GM13976 (cell line): ENCODE measurements around the gene WDR59.
"Not testable (repeated sequence)": the region's sequence is repeated elsewhere in the genome, so short reads cannot be mapped to it uniquely, and the experiment has no call there.

Source experiments
- DNase-seq: peaks from one replicate; pipeline ENCODE4 v3.0.0; 2012; ENCODE audit warnings: low spot score
- in situ Hi-C: fragments of 300-500 bp; cut with MboI; formaldehyde crosslinking; loops from one replicate; pipeline ENCODE4 v1.12.0; 2022; ENCODE audit warnings: low sequenced_read_pairs, mixed read lengths, inconsistent platforms; ENCODE audit not compliant: unreplicated experiment
- TF ChIP-seq, protein P1 (sequence below): IDR thresholded peaks from 2 replicates; pipeline ENCODE4 v1.5.1; 2012; ENCODE audit warnings: borderline replicate concordance, mild to moderate bottlenecking; ENCODE audit not compliant: insufficient read depth; ENCODE audit errors: extremely low read depth, missing control alignments, control extremely low read depth

WDR59 gene

DNA sequence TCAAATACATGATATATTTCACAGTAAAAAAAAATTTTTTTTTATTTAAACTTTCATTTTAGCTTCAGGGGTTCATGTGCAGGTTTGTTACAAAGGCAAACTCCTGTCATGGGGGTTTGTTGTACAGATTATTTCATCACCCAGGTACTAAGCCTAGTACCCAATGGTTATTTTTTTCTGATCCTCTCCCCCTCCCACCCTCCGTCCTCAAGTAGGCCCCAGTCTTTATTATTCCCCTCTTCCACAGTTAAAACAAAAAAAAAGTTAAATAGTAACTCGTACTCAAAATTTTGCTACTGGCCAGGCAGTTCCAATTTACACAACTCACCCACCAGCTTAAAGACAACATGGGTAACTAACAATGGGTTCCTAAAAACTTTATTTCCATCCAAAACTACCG is 63.9 kb downstream of the WDR59 start:
- DNase-seq, result no peak
- in situ Hi-C loops, result no loop called here
- TF ChIP-seq, protein P1, sequence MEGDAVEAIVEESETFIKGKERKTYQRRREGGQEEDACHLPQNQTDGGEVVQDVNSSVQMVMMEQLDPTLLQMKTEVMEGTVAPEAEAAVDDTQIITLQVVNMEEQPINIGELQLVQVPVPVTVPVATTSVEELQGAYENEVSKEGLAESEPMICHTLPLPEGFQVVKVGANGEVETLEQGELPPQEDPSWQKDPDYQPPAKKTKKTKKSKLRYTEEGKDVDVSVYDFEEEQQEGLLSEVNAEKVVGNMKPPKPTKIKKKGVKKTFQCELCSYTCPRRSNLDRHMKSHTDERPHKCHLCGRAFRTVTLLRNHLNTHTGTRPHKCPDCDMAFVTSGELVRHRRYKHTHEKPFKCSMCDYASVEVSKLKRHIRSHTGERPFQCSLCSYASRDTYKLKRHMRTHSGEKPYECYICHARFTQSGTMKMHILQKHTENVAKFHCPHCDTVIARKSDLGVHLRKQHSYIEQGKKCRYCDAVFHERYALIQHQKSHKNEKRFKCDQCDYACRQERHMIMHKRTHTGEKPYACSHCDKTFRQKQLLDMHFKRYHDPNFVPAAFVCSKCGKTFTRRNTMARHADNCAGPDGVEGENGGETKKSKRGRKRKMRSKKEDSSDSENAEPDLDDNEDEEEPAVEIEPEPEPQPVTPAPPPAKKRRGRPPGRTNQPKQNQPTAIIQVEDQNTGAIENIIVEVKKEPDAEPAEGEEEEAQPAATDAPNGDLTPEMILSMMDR, result no peak

- in situ Hi-C loops, result no loop called here
- no peak for DNase-seq
- TF ChIP-seq, protein P1, result no peak
These were observed 75.3 kb downstream of the WDR59 start for GRCh38 chr16:74909665-74910064.

DNA sequence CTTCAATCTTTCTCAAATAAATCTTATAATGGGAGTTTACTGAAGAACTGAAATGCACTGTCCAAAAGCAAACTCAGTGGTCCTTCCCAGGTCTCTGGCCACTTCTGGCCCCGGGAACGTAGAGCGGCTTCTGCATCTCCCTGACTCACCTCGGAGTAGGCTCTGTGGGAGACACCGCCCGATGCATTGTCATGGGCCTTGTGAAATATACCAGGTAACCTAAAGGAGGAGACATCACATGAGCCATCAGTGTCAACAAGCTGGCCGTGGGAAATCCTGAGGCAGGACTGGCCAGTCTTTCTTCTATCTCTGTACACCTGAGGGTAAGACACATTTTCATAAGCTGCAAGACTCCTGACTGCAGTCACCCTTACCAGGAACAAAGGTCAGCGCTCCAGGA is 76.2 kb downstream of the WDR59 start:
- DNase-seq, in situ Hi-C loops: not testable (repeated sequence)

DNA sequence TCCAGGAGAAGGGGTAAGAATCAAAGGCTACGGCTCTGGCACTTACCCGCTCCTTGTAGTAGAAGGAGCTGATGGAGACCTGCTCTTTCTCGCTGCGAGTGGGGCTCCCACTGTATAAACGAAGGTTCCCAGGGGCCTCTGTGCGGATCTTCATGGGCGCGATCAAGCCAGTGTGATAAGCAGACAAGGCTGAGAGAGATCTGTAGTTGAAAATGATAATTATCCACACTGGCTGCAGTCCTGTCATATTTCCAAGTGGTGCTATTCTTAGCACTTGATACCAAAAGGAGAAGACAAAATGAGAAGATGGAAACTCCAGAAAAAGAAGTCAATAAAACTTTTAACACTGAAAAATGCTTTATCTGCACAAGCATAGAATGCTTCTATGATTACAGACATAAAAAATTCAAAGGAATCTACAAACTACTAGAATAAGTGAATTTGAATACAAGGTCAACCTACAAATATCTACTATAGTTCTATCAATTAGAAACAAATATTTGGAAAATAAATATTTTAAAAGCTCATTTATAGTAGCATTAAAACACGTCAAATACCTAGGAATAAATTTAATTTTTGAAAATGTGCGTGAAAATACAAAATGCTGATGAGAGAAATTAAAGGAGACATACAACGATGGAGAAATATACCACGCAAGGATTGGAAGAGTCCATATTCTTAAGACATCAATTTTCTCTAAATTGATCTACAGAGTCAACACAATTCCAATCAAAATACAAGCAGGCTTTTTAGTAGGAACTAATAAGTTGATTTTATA is 80.8 kb downstream of the WDR59 start:
- in situ Hi-C loops, result no loop called here
- TF ChIP-seq, protein P1, result no peak
- no peak for DNase-seq

DNA sequence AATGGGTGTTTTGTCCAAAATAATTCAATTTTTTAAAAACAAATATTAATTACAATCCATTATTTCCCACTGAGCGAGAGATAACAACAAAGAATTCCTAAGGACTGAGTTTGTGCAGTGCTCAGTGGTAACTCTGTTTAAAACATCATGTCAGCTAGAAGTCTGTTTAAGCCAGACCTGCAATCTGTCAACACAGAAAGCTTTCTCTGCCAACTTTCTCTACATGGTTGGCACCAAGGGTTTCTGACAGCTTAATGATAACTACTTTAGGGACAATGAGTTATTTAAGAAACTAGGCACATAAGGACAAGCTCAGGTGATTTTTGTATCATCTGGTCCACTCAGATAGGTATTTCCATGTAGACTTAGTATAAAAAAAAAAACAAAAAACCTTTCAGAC is 81.8 kb downstream of the WDR59 start:
- DNase-seq, result no peak
- TF ChIP-seq, protein P1, result no peak
- in situ Hi-C loops, result no loop called here

DNA sequence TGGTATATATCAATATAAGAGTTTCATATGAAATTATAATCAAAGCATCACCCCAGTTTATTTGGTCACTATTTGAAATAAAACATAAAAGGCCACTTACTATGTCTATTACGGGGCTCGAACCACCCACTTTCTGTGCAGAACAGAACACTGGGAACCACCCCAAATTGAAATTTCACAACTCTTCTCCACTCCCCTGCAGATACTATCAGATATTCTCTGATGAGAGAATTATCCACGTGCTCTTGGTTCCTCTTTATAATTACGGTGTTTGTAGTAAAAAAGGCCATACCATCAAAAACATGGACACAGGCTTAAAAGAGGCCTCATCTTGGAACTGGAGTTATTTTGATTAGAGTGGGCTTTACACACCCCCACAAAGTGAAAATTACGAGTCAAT is 82.8 kb downstream of the WDR59 start:
- DNase-seq, result no peak
- TF ChIP-seq, protein P1, result no peak
- in situ Hi-C loops, result no loop called here

DNA sequence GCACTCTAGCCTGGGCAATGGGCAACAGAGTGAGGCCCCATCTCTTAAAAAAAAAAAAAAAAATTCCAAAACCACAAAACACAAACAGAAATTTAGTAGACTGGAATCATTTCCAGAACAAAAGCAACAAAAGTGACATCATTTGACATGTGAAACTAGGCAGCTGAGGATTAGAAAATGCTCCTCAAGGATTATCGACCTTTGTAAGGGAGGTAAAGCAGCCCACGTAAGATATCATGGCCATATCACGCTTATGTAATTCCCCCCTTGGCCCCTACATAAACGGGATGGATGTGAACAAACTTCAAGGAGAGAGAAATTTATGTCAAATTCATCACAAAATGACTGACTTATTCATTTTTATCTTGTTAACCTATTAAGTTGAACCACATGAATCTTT is 83.3 kb downstream of the WDR59 start:
- DNase-seq, result no peak
- TF ChIP-seq, protein P1, result no peak
- in situ Hi-C loops, result no loop called here
